Activated T-helper 1 cell treated with anti-CD3 and anti-CD28 coated beads, Interleukin-2, amount 50 U/mL, for 16 hours (primary cell): Measurements from ENCODE around the gene IL4I1.
"Not testable (repeated sequence)": the region's sequence is repeated elsewhere in the genome, so short reads cannot be mapped to it uniquely, and the experiment has no call there.

Experiments
- DNase-seq, 2 donors: peaks; one replicate each; pipeline ENCODE4 v3.0.0-alpha.2; 2020; ENCODE audit warnings: low read depth in 1 of 2, low spot score in 1 of 2

Gene IL4I1

GRCh38 chr19:49896863-49897621, at the start of gene IL4I1:
IL4I1 (minus strand) TSS chr19:49896887; CDS start chr19:49896160, 727 bp downstream.
- peak in 1 of 2 donors; percentile 40 for DNase-seq

DNA sequence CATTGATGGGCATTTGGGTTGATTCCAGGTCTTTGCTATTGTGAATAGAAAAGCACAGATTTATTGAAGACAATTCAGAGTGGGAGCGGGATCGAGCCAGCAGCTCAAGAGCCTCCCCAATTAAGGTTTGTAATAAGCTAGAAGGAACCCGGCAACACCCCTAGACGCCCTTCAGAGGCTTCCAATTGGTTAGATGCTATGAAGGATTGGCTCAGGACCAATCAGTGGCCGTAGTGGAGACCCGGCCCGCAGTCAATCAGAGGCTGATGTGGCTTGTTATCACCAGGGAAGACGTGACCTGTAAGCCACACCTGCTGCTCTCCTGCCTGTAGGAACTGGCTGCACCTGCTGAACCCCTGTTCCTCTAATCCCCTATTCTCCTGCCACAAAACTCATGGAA, 49.7 kb upstream of the IL4I1 start:
- DNase-seq, result no peak

- DNase-seq, result not testable (repeated sequence)
Observed at GRCh38 chr19:49944567-49944966, 47.9 kb upstream of the IL4I1 start.

DNA sequence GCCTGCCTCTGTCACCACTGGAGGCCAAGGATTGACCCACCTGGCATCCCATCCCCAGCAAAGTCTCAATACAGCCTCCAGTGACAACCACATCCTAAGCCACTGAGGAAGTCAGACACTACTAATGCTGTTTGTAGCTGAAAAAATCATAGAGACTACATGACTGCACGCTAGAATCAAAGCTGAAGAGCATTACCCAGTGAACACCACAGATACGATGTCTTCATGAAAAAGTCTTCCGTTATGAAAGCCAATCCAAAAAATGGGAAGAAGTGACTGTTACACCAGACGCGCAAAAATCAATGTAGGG, 43.8 kb upstream of the IL4I1 start:
- DNase-seq, result no peak

- no peak for DNase-seq
Observed at GRCh38 chr19:49939721-49940481, 43.2 kb upstream of the IL4I1 start.

GRCh38 chr19:49938662-49939061, 42.0 kb upstream of the IL4I1 start:
- DNase-seq, result no peak

DNA sequence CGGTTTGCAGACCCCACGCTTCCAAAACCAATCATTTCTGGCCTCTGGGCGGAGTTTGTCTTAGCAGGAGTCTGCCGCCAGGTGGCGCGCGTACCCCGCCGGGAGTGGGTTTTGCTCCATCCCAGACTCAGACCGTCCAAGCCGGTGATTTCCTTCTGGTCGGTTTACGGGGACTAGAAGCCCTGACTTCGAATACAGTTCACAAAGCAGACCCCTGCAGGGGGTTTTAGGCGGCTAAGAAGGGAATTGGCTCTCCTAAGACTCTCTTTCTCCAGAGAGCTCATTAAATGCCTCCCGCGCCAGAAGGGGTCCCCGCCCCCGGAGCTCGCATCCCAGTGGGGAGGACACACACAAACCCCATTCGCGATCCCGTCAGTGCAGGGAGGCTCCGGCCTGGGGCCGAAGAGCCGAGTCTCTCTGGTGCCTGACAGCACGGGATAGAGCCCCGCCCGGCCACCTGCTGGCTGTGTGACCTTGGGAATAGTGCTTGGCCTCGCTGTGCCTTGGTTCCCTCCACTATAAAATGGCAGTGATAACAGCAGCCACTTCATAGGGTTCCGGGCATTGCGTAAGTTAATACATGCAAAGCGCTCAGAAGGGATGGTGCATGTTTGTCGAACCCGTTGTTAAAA, 41.2 kb upstream of the IL4I1 start:
- peak; percentile 65 to 68 for DNase-seq

DNA sequence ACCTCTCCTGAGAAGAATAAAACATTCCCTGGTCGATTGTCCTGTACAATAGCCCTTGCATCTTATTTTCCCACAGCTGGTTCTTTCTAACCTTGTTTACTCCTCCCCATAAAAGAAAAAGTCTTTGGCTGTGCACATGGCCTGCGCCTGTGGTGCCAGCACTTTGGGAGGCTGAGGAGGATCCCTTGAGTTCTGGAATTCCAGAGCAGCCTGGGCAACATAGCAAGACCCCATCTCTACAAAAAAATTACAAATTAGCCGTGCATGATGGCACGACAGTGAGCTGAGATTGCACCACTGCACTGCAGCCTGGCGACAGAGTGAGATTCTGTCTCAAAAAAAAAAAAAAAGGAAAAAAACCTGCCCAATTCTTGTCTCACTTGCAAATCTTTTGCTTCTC, 39.9 kb upstream of the IL4I1 start:
- no peak for DNase-seq

- no peak for DNase-seq
Observed at GRCh38 chr19:49933643-49934042, 37.0 kb upstream of the IL4I1 start.

DNA sequence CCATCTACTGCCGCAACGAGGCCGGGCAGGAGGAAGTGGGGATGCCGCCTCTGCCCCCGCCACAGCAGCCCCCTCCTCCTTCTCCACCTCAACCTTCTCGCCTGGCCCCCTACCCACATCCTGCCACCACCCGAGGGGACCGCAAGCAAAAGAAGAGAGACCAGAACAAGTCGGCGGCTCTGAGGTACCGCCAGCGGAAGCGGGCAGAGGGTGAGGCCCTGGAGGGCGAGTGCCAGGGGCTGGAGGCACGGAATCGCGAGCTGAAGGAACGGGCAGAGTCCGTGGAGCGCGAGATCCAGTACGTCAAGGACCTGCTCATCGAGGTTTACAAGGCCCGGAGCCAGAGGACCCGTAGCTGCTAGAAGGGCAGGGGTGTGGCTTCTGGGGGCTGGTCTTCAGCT, 36.0 kb upstream of the IL4I1 start:
- peak in 1 of 2 donors; percentile 16 for DNase-seq

GRCh38 chr19:49932041-49932451, 35.4 kb upstream of the IL4I1 start:
- DNase-seq, result no peak

DNA sequence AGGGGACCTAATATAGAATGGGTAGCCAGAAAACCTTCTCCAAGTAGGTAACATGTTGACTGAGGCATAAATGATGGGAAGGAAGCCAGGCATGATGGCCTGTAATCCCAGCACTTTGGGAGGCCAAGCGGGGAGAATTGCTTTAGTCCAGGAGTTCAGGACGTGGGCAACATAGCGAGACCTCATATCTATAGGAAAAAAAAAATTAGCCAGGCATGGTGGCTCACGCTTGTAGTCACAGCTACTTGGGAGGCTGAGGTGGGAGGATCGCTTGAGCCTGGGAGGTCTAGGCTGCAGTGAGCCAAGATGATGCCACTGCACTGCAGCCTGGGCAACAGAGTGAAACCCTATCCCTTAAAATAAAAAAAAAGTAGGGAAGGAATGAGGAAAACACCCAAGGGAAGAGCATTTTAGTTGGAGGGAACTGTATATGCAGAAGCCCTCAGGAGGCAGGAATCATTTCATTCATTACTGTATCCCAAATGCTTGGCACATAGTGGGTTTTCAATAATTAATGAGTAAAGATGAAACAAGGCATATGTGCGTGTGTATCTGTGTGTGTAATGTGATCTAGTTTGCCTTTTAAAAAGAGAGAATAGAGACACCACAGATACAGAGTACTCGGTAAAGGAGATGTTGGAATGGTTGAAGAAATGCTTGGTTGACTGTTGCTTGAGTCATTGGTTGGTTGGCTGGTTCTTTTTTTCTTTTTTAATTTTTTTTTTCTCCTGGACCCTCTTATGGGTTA, 34.8 kb upstream of the IL4I1 start:
- DNase-seq, result no peak

GRCh38 chr19:49930483-49931011, 33.9 kb upstream of the IL4I1 start:
- no peak for DNase-seq

- DNase-seq, result peak; percentile 72 to 82
Observed at GRCh38 chr19:49929611-49930482, 33.2 kb upstream of the IL4I1 start.

GRCh38 chr19:49929121-49929610, 32.5 kb upstream of the IL4I1 start, which contains the start of the genes ATF5 and NUP62:
ATF5 (plus strand) TSS chr19:49929205; CDS start chr19:49930851, 1,646 bp downstream.
NUP62 (minus strand) TSS chr19:49929504; CDS start chr19:49909807, 19,697 bp downstream.
- DNase-seq, result peak; percentile 81 to 86

DNA sequence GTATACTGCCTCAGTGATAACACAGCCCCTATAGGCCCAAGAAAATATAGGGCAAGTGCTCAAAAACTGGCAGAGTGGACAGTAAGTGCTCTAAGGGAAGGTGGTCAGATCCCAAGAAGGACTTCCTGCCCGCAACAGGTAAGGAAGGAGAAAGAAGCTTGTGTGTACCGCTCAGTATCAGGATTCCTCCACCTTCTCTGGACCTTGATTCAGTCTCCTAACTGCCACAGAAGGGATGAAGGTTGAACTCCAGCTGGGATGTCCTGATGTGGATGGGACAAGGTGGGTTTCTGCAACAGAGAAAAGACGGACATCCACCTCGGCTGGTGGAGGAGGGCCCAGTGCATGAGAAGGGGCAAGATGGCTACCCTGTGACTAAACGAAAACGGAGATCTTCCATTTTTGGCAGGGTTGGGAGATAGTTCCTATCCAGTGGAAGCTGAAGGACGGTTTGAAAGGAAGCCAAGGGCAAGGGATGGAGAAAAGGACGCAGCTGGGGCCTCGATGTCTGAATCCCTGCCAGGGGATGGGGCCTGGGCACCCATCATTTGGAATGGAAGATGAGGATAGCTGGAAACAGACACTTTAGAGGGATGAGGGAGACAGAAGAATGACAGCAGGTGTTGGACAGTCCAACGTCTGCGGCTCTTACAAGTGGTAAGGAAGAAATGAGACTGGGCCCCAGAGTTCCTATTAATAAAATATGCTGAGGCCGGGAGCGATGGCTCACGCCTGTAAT, 31.0 kb upstream of the IL4I1 start:
- DNase-seq, result no peak

- DNase-seq, result no peak
Observed at GRCh38 chr19:49926515-49926914, 29.8 kb upstream of the IL4I1 start.

- DNase-seq, result no peak
Observed at GRCh38 chr19:49925486-49925885, 28.8 kb upstream of the IL4I1 start.

GRCh38 chr19:49924881-49925210, 28.2 kb upstream of the IL4I1 start:
- DNase-seq, result not testable (repeated sequence)
